ENCODE results near the gene SLC4A8.

The SLC4A8 gene

DNA sequence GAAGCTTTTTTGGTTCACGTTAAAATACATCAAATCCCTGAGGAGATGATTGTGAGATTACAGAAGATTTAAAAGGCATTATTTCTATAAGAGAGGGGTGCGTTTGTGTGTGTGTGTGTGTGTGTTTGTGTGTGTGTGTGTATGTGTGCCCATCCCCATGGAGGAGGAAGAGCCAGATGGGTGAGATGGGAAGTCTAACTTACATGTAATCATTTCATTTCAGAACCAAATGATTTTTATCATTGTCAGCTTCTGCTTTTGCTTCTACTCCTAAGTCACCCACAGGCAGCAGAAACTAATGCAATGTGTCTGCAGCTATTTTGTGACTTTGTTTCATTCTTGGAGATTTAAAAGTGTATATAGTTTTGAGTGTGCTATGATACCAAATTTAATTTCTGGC lies 68.7 kb downstream of the SLC4A8 start:
- TF ChIP-seq CTCF (IDR thresholded peaks at IDR 0.05; ENCODE audit: low read depth, low read length), result no peak
- H3K9me3 ChIP-seq (ENCODE audit: severe bottlenecking), result no peaks in the 10 kb centered on the region
- DNase-seq, result no peak
- H3K27me3 ChIP-seq (ENCODE audit: insufficient read depth, low read depth, severe bottlenecking), result no peaks in the 10 kb centered on the region
- peaks cover 11% of the 10 kb centered on the region for H3K36me3 ChIP-seq
- H3K27ac ChIP-seq, result no peak overlapping the region
- no peak overlapping the region for H3K4me3 ChIP-seq (ENCODE audit: low read depth, low read length)

GRCh38 chr12:51496895-51497294 lies 72.3 kb downstream of the SLC4A8 start:
- Histone ChIP-seq H3K9me3 (ENCODE audit: severe bottlenecking) (no peaks in the 10 kb centered on the region), H3K27me3 (ENCODE audit: insufficient read depth, low read depth, severe bottlenecking) (no peaks in the 10 kb centered on the region), H3K27ac (no peak overlapping the region), H3K36me3 (peaks cover 13% of the 10 kb centered on the region), H3K4me3 (ENCODE audit: low read depth, low read length) (no peak overlapping the region)
- no peak for TF ChIP-seq CTCF (IDR thresholded peaks at IDR 0.05; ENCODE audit: low read depth, low read length)
- no peak for DNase-seq

DNA sequence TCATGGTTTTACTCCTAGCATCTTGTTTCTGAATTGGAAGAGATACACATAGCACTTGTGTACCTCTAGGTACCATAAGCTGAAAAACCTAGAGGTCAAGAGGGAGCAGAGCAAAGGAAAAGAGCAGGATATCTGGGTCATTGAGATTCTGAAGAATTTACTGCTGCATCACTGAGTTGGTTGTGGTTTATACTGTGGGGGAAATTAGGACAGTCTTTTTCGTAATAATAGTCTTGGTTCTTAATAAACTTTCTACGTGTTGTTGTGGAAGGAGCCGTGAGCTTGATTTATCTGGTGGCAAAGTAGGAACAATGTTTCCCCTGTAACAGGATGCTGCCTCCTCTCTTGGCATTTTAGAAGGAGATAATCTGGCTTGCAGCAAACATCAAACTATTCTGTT lies 80.2 kb downstream of the SLC4A8 start:
- no peak for DNase-seq
- Histone ChIP-seq H3K27ac (no peak overlapping the region), H3K36me3 (peaks cover 12% of the 10 kb centered on the region), H3K27me3 (ENCODE audit: insufficient read depth, low read depth, severe bottlenecking) (no peaks in the 10 kb centered on the region), H3K9me3 (ENCODE audit: severe bottlenecking) (no peaks in the 10 kb centered on the region), H3K4me3 (ENCODE audit: low read depth, low read length) (no peak overlapping the region)
- TF ChIP-seq CTCF (IDR thresholded peaks at IDR 0.05; ENCODE audit: low read depth, low read length), result no peak

DNA sequence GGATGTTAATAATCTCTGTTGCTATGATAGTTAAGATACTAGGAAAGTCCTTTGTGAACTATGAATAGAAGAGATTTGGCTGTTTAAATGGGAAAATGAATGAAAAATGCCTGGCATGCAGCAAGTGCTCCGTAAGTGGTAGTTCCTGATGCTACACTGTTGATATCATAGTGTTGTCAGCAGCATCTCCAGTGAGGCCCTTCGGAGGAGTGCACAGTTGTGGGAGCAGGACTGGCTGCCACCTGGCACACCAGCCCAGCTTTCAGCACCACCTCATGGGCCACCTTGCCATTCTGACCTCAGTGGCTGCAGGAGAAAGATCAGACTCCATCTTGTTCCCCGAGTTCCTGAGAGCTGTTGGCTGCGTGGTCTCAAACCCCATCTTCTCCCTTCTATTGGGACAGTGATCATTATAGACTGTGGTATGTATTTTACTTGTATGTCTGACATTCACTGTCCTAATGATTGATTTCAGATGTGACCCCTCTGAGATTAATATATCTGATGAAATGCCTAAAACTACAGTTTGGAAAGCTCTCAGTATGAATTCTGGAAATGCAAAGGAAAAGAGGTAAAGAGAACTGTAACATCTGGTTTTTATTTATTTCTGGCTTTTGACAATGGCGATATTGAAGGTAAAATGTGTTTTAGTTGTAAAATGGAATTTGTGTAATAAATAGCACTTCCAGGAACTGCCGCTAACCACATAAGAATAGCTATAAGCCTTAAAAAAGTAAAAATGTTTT lies 80.9 kb downstream of the SLC4A8 start:
- no peaks in the 10 kb centered on the region for H3K27me3 ChIP-seq (ENCODE audit: insufficient read depth, low read depth, severe bottlenecking)
- no peaks in the 10 kb centered on the region for H3K9me3 ChIP-seq (ENCODE audit: severe bottlenecking)
- no peak for DNase-seq
- H3K27ac ChIP-seq, result no peak overlapping the region
- H3K4me3 ChIP-seq (ENCODE audit: low read depth, low read length), result no peak overlapping the region
- peaks cover 12% of the 10 kb centered on the region for H3K36me3 ChIP-seq
- TF ChIP-seq CTCF (IDR thresholded peaks at IDR 0.05; ENCODE audit: low read depth, low read length), result no peak

DNA sequence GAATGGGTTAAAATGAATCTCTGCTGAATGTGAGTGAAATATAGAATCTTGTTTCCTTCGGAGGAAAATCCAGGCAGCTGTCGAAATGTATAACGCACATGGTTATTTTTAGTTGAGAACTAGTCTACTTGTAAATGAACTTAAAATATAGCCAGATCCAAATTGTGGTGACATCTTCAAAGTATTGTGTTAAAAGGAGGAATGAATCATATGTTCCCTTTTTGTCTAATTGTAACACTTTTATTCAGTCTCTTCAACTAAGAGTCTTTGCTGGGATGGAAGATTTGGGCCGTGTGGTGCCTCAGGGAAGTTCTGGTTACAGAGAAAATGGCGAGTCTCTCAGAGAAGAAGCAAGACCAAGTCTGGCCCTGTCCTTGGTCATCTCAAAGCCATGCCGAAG lies 82.5 kb downstream of the SLC4A8 start:
- Histone ChIP-seq H3K27ac (no peak overlapping the region), H3K27me3 (ENCODE audit: insufficient read depth, low read depth, severe bottlenecking) (no peaks in the 10 kb centered on the region), H3K36me3 (peaks cover 28% of the 10 kb centered on the region), H3K4me3 (ENCODE audit: low read depth, low read length) (no peak overlapping the region), H3K9me3 (ENCODE audit: severe bottlenecking) (no peaks in the 10 kb centered on the region)
- no peak for TF ChIP-seq CTCF (IDR thresholded peaks at IDR 0.05; ENCODE audit: low read depth, low read length)
- no peak for DNase-seq

GRCh38 chr12:51508285-51508684 lies 83.7 kb downstream of the SLC4A8 start:
- no peak for DNase-seq
- H3K36me3 ChIP-seq, result peaks cover 28% of the 10 kb centered on the region
- H3K27ac ChIP-seq, result no peak overlapping the region
- H3K4me3 ChIP-seq (ENCODE audit: low read depth, low read length), result no peak overlapping the region
- no peak for TF ChIP-seq CTCF (IDR thresholded peaks at IDR 0.05; ENCODE audit: low read depth, low read length)
- H3K27me3 ChIP-seq (ENCODE audit: insufficient read depth, low read depth, severe bottlenecking), result no peaks in the 10 kb centered on the region
- H3K9me3 ChIP-seq (ENCODE audit: severe bottlenecking), result no peaks in the 10 kb centered on the region
